GM21526 (cell line): ENCODE results near the gene BPIFB2.
"Not testable (repeated sequence)": the region's sequence is repeated elsewhere in the genome, so short reads cannot be mapped to it uniquely, and the experiment has no call there.

Experiments used
- ATAC-seq: cut with Tn5 transposase; IDR thresholded peaks from one replicate; pipeline ENCODE4 v1.9.1; 2021; ENCODE audit warnings: moderate library complexity; ENCODE audit not compliant: unreplicated experiment, low FRiP score

BPIFB2 gene, protein sequence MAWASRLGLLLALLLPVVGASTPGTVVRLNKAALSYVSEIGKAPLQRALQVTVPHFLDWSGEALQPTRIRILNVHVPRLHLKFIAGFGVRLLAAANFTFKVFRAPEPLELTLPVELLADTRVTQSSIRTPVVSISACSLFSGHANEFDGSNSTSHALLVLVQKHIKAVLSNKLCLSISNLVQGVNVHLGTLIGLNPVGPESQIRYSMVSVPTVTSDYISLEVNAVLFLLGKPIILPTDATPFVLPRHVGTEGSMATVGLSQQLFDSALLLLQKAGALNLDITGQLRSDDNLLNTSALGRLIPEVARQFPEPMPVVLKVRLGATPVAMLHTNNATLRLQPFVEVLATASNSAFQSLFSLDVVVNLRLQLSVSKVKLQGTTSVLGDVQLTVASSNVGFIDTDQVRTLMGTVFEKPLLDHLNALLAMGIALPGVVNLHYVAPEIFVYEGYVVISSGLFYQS

DNA sequence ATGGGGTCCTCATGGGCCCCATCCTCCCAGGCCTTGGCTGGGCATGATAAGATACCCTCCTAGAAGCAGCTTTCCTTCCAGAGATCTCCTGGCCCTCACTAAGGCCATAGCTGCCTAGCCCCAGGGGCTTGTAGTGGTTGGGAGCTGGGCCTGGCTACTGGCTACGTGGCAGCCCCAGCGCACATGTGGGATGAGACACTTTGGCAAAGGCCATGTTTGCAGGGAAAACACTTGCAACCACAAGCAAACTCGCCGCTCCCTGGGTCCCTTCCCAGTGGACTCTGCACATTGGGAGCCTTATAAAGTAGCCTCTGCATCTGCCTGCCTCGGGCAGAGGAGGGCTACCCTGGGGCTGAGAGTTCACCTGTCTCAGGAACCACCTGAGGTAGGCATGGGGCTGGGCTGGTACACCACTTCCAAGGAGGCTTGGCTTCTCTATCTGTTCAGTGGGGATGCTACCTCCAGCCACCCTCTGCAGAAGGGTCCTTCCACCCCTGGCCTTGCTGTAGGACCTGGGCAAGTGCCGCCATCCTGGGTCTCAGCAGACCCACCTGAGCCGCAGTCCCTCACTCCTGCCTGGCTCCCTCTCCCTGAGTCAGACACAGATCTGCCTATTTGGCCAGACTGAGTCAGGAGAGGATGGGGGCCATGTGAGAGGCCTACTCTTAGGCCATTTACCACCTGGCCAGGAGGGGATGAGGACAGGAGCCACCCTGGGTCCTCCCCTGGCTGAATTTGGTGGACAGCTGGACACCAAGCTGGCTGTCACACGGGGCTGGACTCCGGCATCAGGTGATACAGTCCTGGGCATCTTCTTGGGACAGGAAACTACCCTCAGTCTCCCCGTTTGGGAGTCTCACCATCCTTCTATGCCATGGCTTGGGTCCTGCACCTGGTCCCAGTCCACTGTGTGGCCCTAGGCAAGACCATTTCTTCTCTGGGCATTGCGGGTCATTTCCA is at the start of gene BPIFB2:
BPIFB2 (plus strand) TSS at position 329 of the 960 bp plus-strand sequence. CDS start 871 bp downstream, outside the sequence.
- ATAC-seq, result no peak

DNA sequence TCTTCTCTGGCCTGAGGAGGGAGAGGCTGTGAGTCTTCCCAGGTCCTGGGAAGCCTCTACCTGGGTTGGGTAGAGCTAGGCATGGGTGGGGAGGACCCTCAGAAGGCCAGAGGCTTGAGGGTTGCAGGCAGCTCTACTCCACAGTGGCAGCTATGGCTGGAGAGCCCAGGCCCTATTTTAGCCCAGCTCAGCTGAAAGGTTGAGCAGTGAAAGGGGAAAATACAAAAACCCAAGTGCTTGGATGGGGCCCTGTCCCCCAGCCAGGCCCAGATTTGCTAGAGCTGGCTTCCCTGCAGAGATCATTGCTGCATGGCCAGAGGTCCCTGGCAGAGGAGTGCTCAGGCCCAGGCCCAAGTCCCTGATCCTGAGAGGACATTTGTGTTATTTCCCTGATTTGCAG is 48.9 kb upstream of the BPIFB2 start:
- ATAC-seq, result no peak

DNA sequence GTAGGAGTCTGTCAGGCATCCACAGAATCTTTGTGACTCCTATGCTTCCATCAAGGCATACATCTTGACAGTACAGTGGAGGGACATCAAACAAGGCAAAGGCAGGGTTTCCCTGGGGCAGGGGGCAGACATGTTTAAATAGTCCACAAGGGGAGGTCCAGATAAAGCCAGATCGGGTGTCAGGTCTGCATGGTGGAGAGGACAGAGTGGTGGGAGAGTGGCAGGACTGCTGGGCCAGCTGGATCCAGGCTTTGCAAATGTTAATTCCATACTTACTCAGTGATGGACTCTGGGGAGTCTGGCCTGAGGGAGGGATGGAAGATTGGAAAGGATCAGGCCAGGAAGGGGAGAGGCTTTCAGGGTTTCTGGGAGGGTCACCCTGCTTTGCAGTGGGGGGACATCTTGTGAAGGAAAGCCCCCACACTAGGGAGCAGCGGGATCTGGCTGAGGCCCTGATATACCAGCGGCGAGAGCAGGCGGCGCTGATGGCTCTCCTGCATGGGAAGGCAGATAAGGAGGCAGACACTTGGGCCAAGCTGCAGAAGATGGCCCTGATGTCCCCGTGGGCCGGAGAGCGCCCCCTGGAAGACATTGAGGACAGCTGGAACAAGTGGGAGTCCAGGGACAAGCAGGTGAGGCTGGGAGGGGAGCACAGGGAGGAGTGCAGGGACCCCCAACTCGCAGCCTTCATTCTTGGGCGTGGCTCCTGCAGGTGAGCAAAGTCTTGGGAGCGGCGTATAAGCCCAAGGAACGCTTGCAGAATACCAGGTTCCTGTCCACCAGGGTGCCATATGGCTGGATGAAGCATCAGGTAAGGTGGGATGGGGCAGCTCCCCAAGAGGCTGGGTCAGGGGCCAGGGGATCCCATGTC is 47.9 kb upstream of the BPIFB2 start:
- ATAC-seq, result no peak

DNA sequence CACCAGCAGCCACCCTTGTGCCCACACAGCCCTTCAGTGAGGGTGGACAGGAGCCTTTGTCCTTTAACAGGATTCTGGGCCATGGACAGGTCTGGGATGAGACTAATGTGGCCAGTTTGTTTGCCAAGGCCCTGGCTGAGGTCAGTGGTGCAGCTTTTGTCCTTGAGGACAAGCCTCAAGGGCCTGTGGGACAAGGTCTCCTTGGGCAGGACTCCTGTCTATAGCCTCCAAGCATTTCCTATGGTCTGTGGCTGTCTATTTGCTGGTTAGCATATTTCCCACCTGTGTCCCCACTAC is 47.3 kb upstream of the BPIFB2 start:
- no peak for ATAC-seq

DNA sequence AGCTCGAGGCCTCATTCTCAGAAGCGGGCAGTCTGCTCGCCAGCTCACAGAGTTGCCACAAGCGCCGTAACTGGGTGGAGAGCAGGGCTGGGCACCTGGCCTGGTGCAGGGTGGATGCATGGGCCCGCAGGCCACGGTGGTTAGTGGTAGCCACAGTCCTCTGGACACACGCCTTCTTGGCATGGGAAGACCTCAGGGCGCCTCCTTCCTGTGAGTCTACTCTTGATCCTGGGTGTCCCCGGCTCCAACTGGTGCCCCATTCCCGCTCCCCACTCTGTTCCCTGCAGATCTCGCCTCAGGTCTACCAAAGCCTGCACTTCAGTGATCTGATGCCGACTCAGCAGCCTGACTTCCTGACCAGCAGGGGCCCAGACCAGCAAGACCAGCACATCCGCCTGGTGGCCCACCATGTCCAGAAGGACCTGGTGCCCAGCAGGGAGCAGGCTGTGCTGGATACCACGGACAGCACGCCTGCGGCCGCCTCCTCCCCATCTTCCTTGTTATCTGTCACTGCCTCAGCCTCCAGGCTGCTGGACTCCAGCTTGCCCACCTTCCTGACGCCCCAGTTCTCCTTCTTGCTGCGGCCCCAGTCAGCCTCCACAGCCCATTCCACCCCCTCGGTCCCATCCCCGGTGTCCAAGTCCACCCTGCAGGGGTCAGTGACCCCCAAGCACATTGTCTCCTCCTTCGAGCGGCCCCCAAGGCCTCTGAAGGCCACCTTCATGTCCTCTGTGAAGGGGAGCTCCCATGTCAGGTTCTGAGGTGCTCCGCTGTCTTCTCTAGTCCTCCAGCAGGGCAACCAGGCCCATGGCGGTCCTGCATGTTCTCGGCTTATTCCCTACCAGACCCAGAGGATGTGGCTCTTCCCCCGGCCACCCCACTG is 46.4 kb upstream of the BPIFB2 start:
- no peak for ATAC-seq

DNA sequence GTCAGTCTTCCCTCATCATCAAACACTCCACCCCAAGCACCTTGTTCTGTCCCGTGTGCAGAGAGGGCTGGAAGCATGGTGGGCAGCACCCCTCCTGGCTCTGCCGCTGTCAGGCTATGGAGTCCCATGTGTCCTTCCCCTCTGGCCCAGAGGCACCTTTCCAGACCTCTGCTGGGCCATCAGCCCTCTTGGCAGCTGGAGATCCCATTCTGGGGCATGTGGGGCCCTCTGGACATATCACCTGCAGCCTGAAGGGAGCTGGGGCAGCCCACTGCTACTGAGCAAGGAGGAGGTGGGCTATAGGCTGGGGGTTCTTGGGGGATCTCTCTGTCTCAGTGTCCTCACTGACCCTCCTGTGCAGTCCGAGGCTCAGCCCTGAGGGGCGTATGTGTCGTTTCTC is 45.5 kb upstream of the BPIFB2 start:
- no peak for ATAC-seq

DNA sequence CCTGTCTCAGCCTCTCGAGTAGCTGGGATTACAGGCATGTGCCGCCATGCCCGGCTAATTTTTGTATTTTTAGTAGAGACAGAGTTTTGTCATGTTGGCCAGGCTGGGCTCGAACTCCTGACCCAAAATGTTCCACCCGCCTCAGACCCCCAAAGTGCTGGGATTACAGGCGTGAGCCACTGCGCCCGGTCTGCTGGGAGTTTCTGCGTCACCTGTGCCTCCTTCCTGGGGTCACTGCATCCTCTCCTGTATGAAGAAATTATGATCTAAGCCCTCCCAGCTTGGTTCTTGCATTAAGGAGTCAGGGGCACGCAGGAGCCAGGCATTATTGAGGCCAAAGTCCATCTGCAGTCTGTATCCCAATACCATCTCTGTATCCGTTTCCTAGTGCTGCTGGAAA is 44.9 kb upstream of the BPIFB2 start:
- not testable (repeated sequence) for ATAC-seq

DNA sequence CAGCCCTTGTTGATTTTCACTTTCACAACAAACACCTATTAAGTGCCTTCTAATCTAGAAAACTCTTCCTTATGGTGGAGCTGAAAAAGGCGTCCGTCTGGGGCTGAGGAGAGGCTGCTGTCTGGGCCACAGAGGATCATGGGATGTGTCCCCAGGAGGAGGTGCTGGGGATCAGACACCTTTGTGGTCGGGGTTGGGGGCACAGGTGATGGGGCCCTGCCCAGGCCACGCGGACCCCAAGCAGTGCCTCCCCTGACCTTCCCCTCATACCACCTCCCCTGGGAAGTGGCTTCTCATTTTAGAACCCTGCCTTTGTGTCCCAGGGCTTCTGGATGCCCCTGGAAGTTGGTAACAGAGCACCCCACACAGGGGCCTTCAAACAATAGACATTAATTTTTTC is 44.3 kb upstream of the BPIFB2 start:
- ATAC-seq, result no peak

DNA sequence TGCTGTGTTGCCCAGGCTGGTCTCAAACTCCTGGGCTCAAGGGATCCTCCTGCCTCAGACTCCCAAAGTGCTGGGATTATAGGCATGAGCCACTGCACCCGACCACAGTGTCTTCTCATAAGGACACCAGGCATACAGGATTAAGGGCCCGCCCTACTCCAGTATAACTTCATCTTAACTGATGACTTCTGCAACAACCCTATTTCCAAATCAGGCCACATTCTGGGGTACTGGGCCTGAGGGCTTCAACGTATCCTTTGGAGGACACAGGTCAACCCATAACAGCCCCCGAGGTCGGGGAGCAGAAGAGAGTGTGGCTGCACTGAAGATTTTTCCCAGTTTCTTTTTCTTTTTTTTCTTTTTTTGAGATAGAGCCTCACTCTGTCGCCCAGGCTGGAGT is 42.9 kb upstream of the BPIFB2 start:
- ATAC-seq, result no peak

DNA sequence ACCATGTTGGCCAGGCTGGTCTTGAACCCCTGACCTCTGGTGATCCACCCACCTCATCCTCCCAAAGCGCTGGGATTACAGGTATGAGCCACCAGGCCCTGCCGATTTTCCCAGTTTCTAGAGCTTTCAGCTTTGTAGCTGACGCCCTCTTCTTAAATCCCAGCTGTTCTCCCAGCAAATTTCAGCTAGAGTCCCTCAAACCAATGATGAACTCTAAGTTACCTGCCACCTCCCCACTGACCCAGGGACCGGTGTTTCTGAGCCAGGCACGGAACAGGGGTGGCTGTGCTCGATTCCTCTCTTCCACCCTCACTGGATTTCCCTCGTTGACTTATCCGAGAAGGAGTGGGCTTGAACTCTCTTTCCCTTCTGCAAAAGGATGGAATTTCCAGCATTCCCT is 42.4 kb upstream of the BPIFB2 start:
- no peak for ATAC-seq

DNA sequence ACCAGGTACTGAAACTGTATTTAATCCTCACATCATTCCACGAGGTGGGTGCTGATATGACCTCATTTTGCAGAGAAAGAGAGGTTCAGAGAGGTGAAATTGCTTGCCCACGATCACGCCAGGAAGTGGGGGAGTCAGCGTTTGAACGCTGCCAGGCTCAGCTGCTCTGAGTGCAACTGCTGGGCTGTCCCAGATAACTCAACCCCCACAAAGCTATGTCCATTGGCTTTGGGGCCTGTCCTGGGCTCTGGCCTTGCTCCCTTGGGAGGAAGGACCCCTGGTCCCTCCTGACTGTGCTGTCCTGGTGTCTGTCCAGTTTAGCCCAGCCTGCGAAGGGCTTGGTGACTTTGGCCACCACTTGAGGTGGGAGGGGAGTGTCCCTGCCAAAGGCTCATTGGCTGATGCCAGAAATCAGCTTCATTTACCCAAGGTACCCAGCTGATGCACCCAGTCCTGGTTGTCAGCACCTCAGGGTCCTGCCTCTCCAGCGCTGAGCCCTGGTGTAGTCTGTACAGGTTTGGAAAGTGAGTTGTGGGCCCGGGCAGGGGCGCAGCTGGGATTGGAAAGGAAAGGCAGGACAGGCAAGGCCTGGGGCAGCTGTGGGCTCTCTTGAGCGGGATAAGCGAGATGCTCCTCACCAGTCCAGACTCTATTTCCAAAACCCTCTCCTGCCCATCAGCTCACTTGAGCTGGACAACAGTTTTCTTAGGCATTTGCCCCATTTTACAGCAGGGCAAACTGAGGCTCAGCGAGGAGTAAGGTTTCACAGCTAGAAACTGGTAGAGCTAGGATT is 41.7 kb upstream of the BPIFB2 start:
- ATAC-seq, result no peak

DNA sequence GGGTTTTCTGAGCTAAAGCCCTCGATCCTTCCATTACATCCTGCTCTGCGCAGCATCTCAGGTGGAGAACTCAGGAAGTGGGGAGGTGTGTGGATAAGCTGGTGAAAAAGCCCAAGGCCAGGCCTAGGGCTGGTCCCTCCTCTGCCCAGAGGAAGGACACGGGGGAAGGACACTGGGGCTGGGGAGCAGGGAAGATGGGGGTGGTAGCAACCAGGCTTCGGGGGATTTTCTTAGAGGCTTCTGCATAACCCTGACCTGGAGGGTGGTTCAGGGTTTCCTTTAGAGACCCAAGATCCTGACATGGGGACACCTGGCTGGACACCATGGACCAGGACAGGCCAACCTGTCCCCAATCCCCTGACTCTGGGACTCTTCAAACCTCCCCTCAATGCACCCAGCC is 41.1 kb upstream of the BPIFB2 start:
- no peak for ATAC-seq

DNA sequence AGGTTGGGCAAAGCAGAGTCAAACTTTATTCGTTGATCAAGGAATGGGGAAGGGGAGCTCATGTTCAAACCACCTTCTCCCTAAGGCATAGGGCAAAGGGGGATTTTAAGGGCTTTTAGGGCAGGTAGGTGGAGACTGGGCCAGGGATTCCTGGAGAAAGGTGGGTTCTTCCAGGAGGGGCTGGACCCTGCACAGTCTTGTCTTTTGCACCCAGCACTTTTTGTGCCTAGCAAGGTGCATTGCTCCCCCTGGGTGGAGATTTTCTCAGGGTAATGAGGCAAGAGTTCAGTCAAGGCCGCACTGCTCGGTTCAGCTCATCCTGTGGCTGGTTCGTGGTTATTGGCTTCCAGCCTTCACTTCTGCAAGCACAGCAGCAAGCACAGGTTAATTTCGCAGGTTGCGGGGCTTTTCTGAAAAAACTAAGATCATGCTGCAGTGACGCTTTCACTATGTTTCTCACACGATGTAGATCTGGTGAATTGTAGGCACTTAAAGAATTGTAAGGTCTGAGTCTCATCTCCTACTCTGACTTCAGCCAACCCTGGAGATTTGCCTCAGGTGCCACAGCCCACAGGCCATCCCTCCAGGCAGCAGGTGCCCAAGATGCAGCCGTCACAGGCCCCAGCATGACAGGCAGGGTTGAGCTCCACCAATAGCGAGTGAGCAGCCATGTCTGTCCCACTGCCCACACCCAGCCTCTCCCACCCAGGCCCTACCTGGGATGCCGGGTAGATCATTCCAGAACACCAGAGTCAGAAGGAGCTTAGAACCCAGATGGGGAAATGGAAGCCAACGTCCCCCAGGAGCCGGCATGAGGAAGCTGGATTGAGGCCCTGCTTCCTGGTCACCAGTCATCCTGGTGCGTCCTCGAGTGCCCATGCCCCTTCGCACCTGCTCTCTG is 40.4 kb upstream of the BPIFB2 start:
- no peak for ATAC-seq

DNA sequence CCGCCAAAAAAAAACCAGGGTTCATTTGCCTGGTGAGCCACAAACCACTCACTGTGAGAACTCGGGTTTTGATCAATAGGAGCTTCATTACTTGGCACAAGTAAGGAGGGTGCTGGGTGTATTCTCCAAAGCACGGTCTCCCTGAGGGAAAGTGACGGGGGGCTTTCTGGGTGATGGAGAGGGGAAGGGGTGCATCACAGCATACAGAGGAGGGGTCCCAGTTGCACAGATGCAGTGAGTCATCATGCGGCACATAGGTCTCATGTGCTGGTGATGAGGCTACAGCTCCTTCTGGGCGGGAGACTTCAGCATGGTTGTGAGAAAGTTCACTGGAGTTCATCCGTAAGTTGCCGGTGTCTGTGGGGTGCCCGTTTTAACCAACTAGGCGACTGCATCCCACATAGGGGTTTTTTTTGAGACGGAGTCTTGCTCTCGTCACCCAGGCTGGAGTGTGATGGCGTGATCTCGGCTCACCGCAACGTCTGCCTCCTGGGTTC is 39.5 kb upstream of the BPIFB2 start:
- ATAC-seq, result no peak

DNA sequence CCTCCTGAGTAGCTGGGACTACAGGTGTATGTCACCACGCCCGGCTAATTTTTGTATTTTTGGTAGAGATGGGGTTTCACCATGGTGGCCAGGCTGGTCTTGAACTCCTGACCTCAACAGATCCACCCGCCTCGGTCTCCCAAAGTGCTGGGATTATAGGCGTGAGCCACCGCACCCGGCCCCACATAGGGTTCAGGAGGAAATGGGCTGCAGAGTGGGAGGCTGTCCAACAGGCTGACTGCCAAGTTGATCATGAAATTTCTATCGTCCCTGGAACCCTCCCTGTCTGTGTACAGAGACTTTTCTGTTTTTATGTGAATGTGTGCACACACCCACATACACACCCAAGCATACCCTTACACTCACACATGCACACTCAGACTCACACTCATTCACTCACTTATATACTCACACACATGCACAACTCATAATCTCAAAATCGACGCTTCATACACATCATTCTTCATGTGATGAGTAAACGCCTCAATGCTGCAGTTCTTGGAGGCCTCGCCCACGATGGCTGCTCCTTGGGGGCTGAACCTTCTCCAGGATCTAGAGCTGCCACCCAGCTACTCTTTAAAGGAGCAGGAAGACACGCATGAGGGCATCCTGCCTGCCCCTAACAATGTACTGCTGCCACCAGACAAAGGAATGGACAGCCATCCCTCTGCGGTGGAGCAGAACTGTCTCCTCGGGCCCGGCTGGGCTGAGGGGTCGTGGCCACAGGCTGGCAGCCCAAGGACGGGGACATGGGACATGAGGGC is 38.8 kb upstream of the BPIFB2 start:
- no peak for ATAC-seq

DNA sequence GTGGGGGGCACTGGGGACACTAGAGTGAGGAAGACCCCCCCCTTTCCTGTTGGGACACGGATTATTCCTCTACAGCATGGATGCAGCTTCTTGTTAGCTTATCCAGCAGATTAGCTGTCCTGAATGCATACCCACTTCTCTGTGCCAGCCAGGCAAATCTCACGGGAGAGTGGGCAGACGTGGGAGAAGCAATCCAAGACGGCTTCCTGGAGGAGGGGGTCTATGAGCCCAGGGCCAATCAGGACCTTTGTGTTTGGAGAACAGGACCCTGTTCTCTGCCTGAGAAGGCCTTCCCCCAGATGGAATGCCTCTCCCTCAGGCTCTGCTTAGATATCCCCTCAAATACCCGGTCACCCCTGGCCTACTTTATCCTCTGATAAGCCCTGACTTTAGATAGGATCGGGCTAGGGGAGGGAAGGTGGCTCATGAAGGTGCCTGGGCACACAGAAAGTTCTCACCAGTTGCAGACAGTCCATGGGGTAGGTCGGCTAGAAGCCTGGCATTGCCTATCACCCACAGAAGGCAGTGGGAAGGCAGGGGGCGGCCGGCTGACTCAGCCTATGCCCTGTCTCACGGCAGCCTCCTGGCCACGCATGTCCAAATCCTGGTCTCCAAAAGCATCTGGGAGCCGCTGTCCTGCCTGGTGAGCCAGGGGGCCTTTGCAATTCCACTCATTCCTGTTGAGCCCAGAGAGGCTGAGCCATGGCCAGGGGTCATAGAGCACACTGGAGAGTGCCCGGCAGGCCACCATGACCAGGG is 38.0 kb upstream of the BPIFB2 start:
- no peak for ATAC-seq
